Measurements from ENCODE around the gene COL4A3. TPM values are rescaled to one million over a fixed set of nuclear protein-coding genes. Genes with fewer than 3 reads are reported as not detected.

Gene COL4A3
- total RNA-seq, 1 donor from 2014 or later, result not detected

DNA sequence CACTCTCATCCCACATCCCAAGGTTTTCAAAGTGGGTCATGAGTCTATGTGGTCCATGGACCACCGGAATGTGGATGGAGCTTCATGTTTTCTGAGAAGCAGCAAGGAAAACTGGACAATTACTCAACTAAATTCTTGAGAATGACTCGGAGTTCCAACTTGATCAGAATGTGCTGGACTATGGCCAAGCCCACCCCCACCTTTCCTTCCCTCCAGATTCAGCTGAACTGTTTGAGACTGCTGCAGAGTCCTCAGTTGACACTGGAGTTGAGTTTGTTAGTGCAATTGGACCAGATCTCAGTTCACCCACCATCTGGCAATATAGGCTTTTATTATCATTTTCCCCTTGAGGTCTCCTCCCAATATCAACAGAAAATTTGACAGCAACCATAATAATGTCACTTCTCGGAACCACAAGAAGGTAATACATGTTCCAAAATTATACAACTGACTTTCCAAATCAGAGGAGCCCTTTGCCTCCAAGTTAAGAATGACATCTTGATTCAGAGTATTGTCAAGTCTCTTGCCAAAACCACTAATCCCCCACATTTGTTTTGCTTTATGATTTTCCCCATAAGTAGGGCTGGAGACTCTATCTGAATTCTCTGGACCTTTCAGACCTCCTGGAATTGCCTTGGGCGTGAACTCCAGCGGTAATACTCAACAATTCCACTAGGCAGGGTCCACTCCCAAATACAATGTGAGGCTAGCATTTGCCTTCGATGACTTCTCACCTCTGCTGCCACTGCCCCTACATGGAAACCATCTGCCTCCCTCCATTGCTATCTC is 9.2 kb upstream of the COL4A3 start:
- peaks cover 4% of the 10 kb centered on the region for H3K4me1 ChIP-seq (ENCODE audit: insufficient read depth, low read length)
- FAIRE-seq (no peak), DNase-seq (ENCODE audit: low read depth) (peak; percentile 79)
- H3K9me3 ChIP-seq (ENCODE audit: insufficient read depth, low read depth, low read length), result no peaks in the 10 kb centered on the region
- no peak overlapping the region for H3K4me3 ChIP-seq (ENCODE audit: insufficient read depth, low read depth, low read length)
- H4K20me1 ChIP-seq (ENCODE audit: insufficient read depth, low read length), result no peaks in the 10 kb centered on the region
- no peaks in the 10 kb centered on the region for H3K36me3 ChIP-seq (ENCODE audit: insufficient read depth, low read length)
- H3K9ac ChIP-seq (ENCODE audit: low read length), result no peak overlapping the region
- no peak overlapping the region for H3K27ac ChIP-seq (ENCODE audit: low read depth, low read length)
- H3K79me2 ChIP-seq (ENCODE audit: insufficient read depth, low read length), result no peaks in the 10 kb centered on the region
- H2AFZ ChIP-seq (ENCODE audit: low read depth, low read length), result no peak overlapping the region
- H3K9me3 Mint-ChIP-seq (ENCODE audit: unreplicated experiment), result peaks cover 3% of the 10 kb centered on the region
- H3K27me3 Mint-ChIP-seq (ENCODE audit: low read depth, unreplicated experiment), result peaks cover 9% of the 10 kb centered on the region
- no peak overlapping the region for H3K4me3 Mint-ChIP-seq (ENCODE audit: unreplicated experiment)
- no peak for TF ChIP-seq EZH2 (IDR thresholded peaks at IDR 0.05; ENCODE audit: insufficient read depth, low read length)
- no peak overlapping the region for H3K4me2 ChIP-seq (ENCODE audit: low read length)
- no peaks in the 10 kb centered on the region for H3K27me3 ChIP-seq (ENCODE audit: insufficient read depth, low read length)
- peaks cover 2% of the 10 kb centered on the region for H3K36me3 Mint-ChIP-seq (ENCODE audit: low read depth, unreplicated experiment)
- peaks cover 15% of the 10 kb centered on the region for H3K4me1 Mint-ChIP-seq (ENCODE audit: low read depth, unreplicated experiment)
- H3K27ac Mint-ChIP-seq (ENCODE audit: unreplicated experiment), result peak overlapping the region; percentile 16

DNA sequence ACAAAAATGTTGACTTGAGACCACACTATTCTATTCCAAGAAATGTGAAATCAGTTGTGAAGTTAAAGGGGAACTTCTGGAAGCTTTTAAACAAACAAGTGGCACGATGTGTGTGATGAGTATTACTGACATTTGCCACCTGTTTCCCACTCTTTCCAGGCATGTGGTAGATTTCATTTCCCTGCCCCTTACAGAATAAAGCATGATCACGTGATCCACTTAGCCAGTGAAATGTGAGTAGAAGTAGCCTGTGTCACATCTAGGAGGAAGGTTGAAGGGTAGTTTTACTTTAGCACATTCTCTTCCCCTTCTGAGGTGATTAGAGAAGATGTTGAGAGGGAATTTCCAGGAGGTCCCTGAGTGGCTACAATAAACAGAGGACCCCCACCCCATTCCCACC is 4.3 kb upstream of the COL4A3 start:
- Histone ChIP-seq H3K9me3 (ENCODE audit: insufficient read depth, low read depth, low read length) (no peaks in the 10 kb centered on the region), H3K27ac (ENCODE audit: low read depth, low read length) (no peak overlapping the region), H3K36me3 (ENCODE audit: insufficient read depth, low read length) (no peaks in the 10 kb centered on the region), H3K4me3 (ENCODE audit: insufficient read depth, low read depth, low read length) (no peak overlapping the region), H4K20me1 (ENCODE audit: insufficient read depth, low read length) (no peaks in the 10 kb centered on the region), H2AFZ (ENCODE audit: low read depth, low read length) (no peak overlapping the region), H3K9ac (ENCODE audit: low read length) (no peak overlapping the region), H3K4me1 (ENCODE audit: insufficient read depth, low read length) (peaks cover 6% of the 10 kb centered on the region), H3K27me3 (ENCODE audit: insufficient read depth, low read length) (peaks cover 9% of the 10 kb centered on the region), H3K79me2 (ENCODE audit: insufficient read depth, low read length) (no peaks in the 10 kb centered on the region), H3K4me2 (ENCODE audit: low read length) (no peak overlapping the region)
- H3K4me3 Mint-ChIP-seq (ENCODE audit: unreplicated experiment), result no peak overlapping the region
- peaks cover 7% of the 10 kb centered on the region for H3K4me1 Mint-ChIP-seq (ENCODE audit: low read depth, unreplicated experiment)
- no peak for TF ChIP-seq EZH2 (IDR thresholded peaks at IDR 0.05; ENCODE audit: insufficient read depth, low read length)
- TF ChIP-seq, protein P1, sequence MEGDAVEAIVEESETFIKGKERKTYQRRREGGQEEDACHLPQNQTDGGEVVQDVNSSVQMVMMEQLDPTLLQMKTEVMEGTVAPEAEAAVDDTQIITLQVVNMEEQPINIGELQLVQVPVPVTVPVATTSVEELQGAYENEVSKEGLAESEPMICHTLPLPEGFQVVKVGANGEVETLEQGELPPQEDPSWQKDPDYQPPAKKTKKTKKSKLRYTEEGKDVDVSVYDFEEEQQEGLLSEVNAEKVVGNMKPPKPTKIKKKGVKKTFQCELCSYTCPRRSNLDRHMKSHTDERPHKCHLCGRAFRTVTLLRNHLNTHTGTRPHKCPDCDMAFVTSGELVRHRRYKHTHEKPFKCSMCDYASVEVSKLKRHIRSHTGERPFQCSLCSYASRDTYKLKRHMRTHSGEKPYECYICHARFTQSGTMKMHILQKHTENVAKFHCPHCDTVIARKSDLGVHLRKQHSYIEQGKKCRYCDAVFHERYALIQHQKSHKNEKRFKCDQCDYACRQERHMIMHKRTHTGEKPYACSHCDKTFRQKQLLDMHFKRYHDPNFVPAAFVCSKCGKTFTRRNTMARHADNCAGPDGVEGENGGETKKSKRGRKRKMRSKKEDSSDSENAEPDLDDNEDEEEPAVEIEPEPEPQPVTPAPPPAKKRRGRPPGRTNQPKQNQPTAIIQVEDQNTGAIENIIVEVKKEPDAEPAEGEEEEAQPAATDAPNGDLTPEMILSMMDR (IDR thresholded peaks at IDR 0.05; ENCODE audit: insufficient read depth, low read depth, low read length), result no peak
- peaks cover 3% of the 10 kb centered on the region for H3K9me3 Mint-ChIP-seq (ENCODE audit: unreplicated experiment)
- H3K27me3 Mint-ChIP-seq (ENCODE audit: low read depth, unreplicated experiment), result peaks cover 45% of the 10 kb centered on the region
- FAIRE-seq (no peak), DNase-seq (ENCODE audit: low read depth) (no peak)
- peaks cover 2% of the 10 kb centered on the region for H3K36me3 Mint-ChIP-seq (ENCODE audit: low read depth, unreplicated experiment)
- no peak overlapping the region for H3K27ac Mint-ChIP-seq (ENCODE audit: unreplicated experiment)

DNA sequence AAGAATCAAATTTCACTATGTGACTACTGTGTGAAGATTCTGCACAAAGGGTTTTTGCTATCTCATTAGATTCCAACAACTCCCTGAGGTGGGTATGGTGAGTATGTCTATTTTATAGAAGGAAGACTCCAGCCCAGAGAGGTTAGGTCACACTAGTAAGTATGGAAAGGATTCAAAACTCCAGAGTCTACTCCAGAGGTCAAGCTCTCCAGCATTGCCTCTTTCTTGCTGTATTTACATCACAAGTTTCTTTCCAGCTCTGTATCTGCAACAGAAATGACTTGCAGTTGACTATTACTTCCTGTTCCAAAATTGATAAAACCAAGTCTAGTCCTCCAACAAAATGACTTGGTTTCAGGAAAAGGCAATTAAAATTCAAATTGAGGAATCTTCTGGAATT is 2.5 kb upstream of the COL4A3 start:
- peaks cover 5% of the 10 kb centered on the region for H3K4me1 ChIP-seq (ENCODE audit: insufficient read depth, low read length)
- no peaks in the 10 kb centered on the region for H3K36me3 ChIP-seq (ENCODE audit: insufficient read depth, low read length)
- H3K9me3 ChIP-seq (ENCODE audit: insufficient read depth, low read depth, low read length), result no peaks in the 10 kb centered on the region
- DNase-seq (ENCODE audit: low read depth) (no peak), FAIRE-seq (no peak)
- peaks cover 8% of the 10 kb centered on the region for H3K9me3 Mint-ChIP-seq (ENCODE audit: unreplicated experiment)
- no peak overlapping the region for H3K9ac ChIP-seq (ENCODE audit: low read length)
- no peak overlapping the region for H3K27ac ChIP-seq (ENCODE audit: low read depth, low read length)
- TF ChIP-seq, protein P1 (IDR thresholded peaks at IDR 0.05; ENCODE audit: insufficient read depth, low read depth, low read length), result no peak
- TF ChIP-seq EZH2 (IDR thresholded peaks at IDR 0.05; ENCODE audit: insufficient read depth, low read length), result no peak
- peaks cover 17% of the 10 kb centered on the region for H3K27me3 ChIP-seq (ENCODE audit: insufficient read depth, low read length)
- no peak overlapping the region for H3K27ac Mint-ChIP-seq (ENCODE audit: unreplicated experiment)
- H3K4me2 ChIP-seq (ENCODE audit: low read length), result no peak overlapping the region
- peaks cover 60% of the 10 kb centered on the region for H3K27me3 Mint-ChIP-seq (ENCODE audit: low read depth, unreplicated experiment)
- no peak overlapping the region for H3K4me3 Mint-ChIP-seq (ENCODE audit: unreplicated experiment)
- peaks cover 2% of the 10 kb centered on the region for H3K4me1 Mint-ChIP-seq (ENCODE audit: low read depth, unreplicated experiment)
- H2AFZ ChIP-seq (ENCODE audit: low read depth, low read length), result no peak overlapping the region
- peaks cover 2% of the 10 kb centered on the region for H3K36me3 Mint-ChIP-seq (ENCODE audit: low read depth, unreplicated experiment)
- no peaks in the 10 kb centered on the region for H4K20me1 ChIP-seq (ENCODE audit: insufficient read depth, low read length)
- H3K4me3 ChIP-seq (ENCODE audit: insufficient read depth, low read depth, low read length), result no peak overlapping the region
- H3K79me2 ChIP-seq (ENCODE audit: insufficient read depth, low read length), result no peaks in the 10 kb centered on the region
